Measurements from ENCODE around the gene TPPP2.
"Not testable (repeated sequence)": the region's sequence is repeated elsewhere in the genome, so short reads cannot be mapped to it uniquely, and the experiment has no call there.

Gene TPPP2

DNA sequence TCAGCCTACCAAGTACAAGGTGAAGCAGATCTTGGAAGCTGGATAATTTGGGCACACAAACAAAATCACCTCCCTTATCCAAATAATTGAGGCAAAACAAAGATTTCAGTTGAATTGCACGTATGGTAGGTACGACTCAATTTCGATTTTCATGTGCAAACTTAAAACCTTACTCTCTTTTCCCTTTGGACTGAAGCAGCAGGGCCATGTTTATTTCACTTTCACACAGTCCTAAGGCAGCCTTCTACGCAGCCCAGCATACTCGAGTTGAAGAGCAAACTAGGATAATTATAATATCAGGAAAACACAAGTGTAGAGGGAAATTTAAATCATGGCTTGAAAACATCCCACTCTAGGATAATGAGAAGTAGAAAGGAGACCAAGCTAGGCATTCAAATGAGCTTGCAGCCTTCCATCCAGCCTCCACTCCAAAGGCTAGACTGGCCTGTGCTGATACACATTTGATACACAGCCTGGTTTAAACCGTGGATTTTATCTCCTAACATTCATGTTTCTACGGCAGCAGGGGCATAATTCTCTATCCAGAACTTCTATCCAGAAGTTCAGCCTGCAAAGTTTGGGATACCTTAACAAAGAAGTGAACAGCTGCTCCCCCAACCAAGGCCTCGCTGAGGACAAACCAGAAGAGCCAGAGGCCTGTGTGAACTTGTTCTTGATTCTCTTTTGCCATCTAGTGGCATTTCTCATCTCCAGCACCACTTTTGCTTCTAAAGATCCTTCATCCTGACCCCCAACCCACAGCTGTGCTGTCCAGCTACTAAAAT lies 9.8 kb downstream of the TPPP2 start:
- DNase-seq = peak; percentile 62

GRCh38 chr14:21040370-21040925 lies 10.4 kb downstream of the TPPP2 start:
- no peak for DNase-seq

DNA sequence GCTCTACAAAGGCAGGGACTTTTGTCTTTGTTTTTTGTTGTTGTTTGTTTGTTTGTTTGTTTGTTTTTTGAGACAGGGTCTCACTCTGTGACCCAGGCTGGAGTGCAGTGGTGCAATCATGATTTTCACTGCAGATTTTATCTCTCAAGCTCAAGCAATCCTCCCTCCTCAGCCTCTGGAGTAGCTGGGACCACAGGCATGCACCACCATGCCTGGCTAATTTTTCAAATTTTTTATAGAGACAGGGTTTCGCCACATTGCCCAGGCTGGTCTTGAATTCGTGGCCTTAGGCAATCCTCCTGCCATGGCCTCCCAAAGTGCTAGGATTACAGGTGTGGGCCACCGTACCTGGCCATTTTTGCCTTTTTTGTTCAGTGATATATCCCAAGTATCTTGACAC lies 10.9 kb downstream of the TPPP2 start:
- DNase-seq = not testable (repeated sequence)

DNA sequence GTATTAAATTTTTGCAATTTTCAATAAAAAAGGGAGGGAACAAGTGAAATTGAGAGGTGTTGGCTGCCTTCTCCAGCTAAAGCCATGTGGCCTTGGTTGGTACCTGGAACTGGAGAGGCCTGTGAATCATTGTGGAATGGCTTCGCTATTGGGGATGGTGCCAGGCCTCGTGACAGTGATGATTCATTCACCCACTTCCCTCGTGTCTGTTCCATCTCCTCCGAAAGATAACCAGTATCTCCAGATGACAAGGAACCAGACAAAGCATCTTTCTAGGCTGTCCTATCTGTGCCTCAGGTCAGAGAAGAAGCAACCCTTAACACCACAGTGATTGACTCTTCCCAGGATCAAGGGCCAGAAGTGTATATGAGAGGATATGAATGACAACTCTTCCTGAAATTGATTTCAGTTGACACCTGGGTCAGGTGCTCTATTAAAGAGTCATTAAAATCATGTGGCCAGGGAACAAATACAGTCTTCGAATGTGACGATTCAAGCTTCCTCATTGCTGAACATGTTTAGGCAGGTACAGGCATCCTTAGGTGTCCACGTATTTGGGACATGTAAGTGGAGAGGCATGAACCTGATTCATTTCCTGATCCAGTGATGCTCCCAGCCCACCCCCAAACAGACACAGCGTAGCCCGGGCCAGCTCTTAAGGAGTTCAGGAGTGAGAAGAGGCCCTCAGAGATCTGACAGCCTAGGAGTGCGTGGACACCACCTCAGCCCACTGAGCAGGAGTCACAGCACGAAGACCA lies 11.8 kb downstream of the TPPP2 start, which contains the start of gene RNASE7:
Gene RNASE7, plus strand, starts transcription at position 687 of the 758 bp plus-strand sequence. CDS start 631 bp downstream, outside the sequence.
- peak; percentile 33 for DNase-seq

- DNase-seq = no peak
Measured at GRCh38 chr14:21042918-21043317, 12.9 kb downstream of the TPPP2 start.

DNA sequence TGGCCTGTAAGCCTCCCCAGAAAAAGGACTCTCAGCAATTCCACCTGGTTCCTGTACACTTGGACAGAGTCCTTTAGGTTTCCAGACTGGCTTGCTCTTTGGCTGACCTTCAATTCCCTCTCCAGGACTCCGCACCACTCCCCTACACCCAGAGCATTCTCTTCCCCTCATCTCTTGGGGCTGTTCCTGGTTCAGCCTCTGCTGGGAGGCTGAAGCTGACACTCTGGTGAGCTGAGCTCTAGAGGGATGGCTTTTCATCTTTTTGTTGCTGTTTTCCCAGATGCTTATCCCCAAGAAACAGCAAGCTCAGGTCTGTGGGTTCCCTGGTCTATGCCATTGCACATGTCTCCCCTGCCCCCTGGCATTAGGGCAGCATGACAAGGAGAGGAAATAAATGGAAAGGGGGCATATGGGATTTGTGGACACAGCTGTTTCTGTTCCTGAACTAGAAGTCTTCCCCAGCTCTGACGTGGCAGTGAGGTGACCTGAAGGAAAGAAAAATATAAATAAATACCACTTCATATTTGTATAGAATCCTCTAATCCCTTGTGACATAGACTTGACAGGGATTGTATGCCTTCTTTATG lies 13.5 kb downstream of the TPPP2 start:
- no peak for DNase-seq

- DNase-seq = no peak
Measured at GRCh38 chr14:21043974-21044618, 14.1 kb downstream of the TPPP2 start.

DNA sequence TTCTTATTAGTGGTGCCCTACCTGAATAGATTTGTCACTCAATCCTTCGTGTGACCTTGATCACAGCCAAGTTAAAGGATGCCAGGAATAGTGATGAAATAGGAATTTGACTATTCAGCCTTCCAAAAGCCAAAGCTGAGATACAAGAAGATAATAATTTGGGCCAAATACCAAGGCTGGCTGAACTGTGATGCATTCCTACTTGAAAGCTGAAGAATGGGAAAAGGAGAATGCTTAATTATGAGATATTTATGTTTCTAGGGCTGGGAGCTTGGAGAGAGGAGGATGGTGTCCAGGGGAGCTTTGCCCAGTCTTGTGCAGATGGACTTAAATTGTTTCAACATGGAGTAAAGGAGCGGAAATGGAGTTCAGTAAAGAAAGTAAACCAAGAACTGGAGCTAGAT lies 17.4 kb downstream of the TPPP2 start:
- peak; percentile 54 for DNase-seq

DNA sequence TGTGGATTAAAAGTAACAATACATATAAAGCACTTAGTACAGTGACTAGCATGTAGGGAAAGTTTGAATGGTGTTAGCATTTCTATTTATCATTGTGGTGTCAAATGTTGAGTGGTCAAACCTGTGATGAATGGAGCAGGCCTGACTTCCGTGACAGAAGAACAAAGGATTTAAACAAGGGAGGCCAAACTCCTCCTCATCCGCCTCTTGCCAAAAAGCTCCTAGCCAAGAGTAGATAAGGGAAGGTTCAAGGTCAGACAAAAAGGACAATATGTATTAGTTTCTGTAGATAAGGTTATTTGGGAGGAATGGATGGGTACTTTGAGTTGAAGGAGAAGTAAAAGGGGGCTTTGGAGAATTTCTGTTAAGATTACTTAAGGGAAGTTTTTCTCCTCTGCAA lies 18.6 kb downstream of the TPPP2 start:
- DNase-seq = no peak

- DNase-seq = peak; percentile 58
Measured at GRCh38 chr14:21049271-21049673, 19.3 kb downstream of the TPPP2 start.

DNA sequence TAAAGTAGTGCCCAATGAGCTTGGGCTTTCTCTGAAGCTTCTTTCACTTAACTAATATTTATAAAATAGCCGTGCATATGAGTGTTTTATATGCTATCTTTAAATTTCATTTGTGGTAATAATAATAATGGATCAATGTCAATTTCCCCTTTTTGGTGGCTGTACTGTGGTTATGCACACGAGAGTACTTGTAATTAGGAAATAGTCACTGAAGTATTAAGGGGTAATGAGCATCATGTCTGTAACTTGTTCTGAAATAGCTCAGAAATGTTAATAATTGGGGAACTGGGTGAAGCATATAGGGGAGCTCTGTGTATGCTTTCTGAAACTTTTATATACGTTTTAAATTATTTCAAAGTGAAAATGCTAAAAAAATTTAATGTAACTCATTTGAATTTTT lies 20.6 kb downstream of the TPPP2 start:
- no peak for DNase-seq

GRCh38 chr14:21053184-21054122 lies 23.4 kb downstream of the TPPP2 start:
- DNase-seq = no peak

GRCh38 chr14:21054123-21054767 lies 24.2 kb downstream of the TPPP2 start:
- DNase-seq = no peak

DNA sequence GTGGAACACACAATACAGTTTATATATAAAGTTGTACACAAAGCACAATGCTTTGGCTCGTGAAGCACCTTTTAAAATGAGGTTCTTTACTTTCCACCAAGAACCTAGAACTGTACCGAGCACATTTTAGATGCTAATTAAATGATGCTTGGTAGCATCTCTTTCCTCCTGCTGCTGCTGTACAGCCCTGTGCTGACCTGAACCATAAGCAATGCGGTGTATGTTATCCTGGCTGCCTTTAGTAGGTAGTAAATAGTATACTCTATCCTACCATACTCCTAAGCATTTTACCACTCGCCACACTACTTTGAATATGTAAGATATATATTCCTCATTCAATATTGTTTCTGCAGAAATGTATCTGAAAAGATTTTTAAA lies 24.7 kb downstream of the TPPP2 start:
- no peak for DNase-seq

- DNase-seq = no peak
Measured at GRCh38 chr14:21055432-21056117, 25.6 kb downstream of the TPPP2 start.

- DNase-seq = peak; percentile 75
Measured at GRCh38 chr14:21056520-21057163, 26.6 kb downstream of the TPPP2 start.

- peak; percentile 19 for DNase-seq
Measured at GRCh38 chr14:21057803-21058675, 28.0 kb downstream of the TPPP2 start, which contains the start of gene RNASE8. Gene RNASE8, plus strand, starts transcription at chr14:21057822. Its CDS starts 71 bp downstream, at chr14:21057893.

DNA sequence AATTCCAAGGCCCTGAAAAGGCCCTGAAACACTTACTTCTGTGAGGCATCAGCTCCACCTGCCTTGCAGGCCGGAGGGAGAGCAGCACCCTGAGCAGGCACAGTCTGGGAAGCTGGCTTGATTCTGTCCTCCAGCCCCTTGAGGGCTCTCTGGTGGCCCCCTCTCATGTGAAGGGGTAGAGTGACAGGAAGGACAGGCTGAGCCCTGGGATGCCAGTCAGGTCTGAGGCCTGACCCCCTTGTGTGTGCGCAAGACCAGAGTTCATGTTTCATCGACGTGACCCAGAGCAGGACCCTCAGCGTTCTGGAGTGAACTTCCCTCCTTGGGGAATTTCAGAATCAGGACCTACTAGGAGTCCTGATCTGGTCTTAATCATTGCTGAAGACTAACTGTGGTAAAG lies 28.9 kb downstream of the TPPP2 start:
- DNase-seq = no peak

Measured in fibroblast of skin of right biceps (primary cell).